ENCODE results near the gene CCDC89.

DNA sequence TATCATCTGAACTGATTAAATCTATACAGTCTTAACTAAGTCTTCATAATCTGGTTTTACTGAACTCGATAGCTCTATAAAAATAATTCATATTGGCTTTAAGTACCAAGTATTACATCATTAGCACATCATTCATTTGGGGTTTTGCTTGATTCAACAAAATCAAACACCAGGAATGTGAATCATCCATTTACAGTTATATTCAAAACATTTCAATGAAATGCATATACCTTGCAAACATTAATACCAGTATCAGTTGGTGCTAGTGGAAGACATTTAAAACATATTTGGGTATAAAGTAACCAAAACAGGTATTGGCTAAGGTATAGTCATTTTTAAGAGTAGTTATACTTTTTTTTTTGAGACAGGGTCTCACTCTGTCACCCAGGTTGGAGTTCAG is 12.2 kb upstream of the CCDC89 start:
- TF ChIP-seq, protein P1, sequence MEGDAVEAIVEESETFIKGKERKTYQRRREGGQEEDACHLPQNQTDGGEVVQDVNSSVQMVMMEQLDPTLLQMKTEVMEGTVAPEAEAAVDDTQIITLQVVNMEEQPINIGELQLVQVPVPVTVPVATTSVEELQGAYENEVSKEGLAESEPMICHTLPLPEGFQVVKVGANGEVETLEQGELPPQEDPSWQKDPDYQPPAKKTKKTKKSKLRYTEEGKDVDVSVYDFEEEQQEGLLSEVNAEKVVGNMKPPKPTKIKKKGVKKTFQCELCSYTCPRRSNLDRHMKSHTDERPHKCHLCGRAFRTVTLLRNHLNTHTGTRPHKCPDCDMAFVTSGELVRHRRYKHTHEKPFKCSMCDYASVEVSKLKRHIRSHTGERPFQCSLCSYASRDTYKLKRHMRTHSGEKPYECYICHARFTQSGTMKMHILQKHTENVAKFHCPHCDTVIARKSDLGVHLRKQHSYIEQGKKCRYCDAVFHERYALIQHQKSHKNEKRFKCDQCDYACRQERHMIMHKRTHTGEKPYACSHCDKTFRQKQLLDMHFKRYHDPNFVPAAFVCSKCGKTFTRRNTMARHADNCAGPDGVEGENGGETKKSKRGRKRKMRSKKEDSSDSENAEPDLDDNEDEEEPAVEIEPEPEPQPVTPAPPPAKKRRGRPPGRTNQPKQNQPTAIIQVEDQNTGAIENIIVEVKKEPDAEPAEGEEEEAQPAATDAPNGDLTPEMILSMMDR (conservative IDR thresholded peaks at IDR 0.05; ENCODE audit: low read depth, low read length) = no peak
- no peak for TF ChIP-seq NFE2L2 (IDR thresholded peaks at IDR 0.05; ENCODE audit: low read depth, low read length)
- TF ChIP-seq BHLHE40 (IDR thresholded peaks at IDR 0.05; ENCODE audit: low read depth, low read length) = no peak
- TF ChIP-seq POLR2A (IDR thresholded peaks at IDR 0.05; ENCODE audit: low read depth, low read length) = no peak
- no peak for TF ChIP-seq RAD21 (IDR thresholded peaks at IDR 0.05; ENCODE audit: low read length)
- TF ChIP-seq CEBPB (IDR thresholded peaks at IDR 0.05; ENCODE audit: low read depth, low read length) = no peak
- TF ChIP-seq RFX5 (IDR thresholded peaks at IDR 0.05; ENCODE audit: low read depth, low read length) = no peak
- TF ChIP-seq SMC3 (IDR thresholded peaks at IDR 0.05; ENCODE audit: low read depth, low read length) = no peak
- no peak for TF ChIP-seq FOS (IDR thresholded peaks at IDR 0.05; ENCODE audit: low read depth, low read length)
- TF ChIP-seq, protein P2, sequence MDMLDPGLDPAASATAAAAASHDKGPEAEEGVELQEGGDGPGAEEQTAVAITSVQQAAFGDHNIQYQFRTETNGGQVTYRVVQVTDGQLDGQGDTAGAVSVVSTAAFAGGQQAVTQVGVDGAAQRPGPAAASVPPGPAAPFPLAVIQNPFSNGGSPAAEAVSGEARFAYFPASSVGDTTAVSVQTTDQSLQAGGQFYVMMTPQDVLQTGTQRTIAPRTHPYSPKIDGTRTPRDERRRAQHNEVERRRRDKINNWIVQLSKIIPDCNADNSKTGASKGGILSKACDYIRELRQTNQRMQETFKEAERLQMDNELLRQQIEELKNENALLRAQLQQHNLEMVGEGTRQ (IDR thresholded peaks at IDR 0.05; ENCODE audit: low read depth, low read length) = no peak
- TF ChIP-seq MXI1 (IDR thresholded peaks at IDR 0.05; ENCODE audit: borderline replicate concordance, low read depth, low read length) = no peak

Measured in IMR-90 (cell line).